HG02642 (cell line): ENCODE measurements around the gene KMT5B.
A peak's percentile ranks its signal among the peaks of the same experiment; 100 is the strongest.
"Not testable (repeated sequence)": the region's sequence is repeated elsewhere in the genome, so short reads cannot be mapped to it uniquely, and the experiment has no call there.

Experiments
- ATAC-seq: cut with Tn5 transposase; IDR thresholded peaks from one replicate; pipeline ENCODE4 v1.9.1; 2021; ENCODE audit warnings: mild to moderate bottlenecking; ENCODE audit not compliant: unreplicated experiment, poor library complexity

KMT5B gene

DNA sequence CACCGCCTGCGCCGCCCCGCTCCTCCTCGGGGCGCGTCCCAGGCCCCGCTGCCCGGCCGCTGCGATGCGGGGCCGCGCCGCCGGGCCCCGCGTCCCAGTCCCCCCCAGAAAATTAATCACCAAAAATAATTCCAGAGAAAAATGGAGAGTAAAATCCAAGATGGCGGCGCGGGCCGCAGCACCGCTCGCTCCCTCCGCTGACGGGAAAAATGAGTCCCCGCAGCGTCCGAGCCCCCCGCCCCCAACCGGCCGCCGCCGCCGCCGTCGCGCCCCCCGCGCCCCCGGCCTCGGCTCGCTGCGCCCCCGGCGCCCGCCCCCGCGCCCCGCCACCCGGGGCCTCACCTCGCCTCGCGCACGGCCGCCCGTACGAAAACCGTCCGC, at the start of gene KMT5B:
Gene KMT5B (minus strand): TSS at position 162 of the 381 bp plus-strand sequence. CDS start 23,220 bp downstream, outside the sequence.
- ATAC-seq = peak; percentile 31

GRCh38 chr11:68262544-68262827, 49.4 kb upstream of the KMT5B start:
- ATAC-seq = no peak

- no peak for ATAC-seq
Measured at GRCh38 chr11:68261749-68262543, 48.9 kb upstream of the KMT5B start.

DNA sequence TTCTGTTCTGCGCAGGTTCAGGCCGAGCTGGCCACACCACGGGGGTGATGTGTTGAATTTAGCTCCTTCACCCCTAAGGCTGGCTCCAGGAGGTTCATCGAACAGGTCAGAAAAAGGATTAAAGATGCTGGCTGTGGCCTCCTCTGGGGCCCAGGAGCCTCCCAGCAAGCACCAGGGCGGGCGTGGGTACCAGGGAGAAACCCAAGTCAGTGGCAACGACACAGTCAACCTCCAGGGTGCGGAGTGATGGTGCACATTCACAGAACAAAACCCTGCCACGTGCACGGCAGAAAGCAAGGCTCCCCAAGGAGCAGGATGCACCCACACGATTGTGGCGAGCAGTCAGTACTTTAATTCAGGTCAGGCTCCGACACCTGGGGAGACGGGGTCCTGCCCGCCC, 47.9 kb upstream of the KMT5B start:
- no peak for ATAC-seq

DNA sequence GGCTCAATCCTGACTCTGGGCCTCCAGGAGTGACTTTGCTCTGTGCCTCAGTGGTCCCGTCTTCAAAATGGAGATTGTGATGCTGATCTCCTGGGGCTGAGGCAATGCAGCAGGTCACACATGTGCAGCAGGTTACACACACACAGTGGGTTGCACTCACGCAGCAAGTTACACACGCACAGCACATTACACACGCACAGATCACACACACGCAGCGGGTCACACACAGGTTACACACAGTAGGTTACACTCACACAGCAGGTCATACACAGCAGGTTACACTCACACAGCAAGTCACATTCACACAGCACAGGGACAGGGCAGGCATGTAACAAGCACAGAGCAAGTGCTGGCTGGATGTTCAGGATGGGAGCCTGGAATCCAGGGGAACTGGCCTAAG, 47.4 kb upstream of the KMT5B start:
- no peak for ATAC-seq

- ATAC-seq = no peak
Measured at GRCh38 chr11:68259122-68259959, 46.2 kb upstream of the KMT5B start.

DNA sequence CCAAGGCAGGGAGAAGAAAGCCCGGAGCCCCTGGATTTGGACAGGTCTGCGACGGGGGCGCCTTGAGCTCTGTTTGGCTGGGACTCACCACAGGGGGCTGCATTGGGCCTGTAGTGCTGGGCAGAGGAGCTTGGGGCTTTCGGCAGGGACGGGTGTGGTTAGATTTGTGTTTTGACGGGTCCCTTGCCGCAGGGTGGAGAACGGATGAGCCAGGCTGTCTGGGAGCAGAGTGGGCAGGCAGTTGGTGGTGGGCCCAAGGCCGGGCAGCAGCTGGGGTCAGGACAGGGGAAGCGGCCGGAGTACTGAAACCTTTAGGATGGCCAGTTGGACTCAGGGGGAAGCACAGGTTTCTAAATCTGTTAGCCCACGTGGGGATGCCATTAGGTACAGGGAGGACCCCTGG, 45.3 kb upstream of the KMT5B start:
- ATAC-seq = no peak

DNA sequence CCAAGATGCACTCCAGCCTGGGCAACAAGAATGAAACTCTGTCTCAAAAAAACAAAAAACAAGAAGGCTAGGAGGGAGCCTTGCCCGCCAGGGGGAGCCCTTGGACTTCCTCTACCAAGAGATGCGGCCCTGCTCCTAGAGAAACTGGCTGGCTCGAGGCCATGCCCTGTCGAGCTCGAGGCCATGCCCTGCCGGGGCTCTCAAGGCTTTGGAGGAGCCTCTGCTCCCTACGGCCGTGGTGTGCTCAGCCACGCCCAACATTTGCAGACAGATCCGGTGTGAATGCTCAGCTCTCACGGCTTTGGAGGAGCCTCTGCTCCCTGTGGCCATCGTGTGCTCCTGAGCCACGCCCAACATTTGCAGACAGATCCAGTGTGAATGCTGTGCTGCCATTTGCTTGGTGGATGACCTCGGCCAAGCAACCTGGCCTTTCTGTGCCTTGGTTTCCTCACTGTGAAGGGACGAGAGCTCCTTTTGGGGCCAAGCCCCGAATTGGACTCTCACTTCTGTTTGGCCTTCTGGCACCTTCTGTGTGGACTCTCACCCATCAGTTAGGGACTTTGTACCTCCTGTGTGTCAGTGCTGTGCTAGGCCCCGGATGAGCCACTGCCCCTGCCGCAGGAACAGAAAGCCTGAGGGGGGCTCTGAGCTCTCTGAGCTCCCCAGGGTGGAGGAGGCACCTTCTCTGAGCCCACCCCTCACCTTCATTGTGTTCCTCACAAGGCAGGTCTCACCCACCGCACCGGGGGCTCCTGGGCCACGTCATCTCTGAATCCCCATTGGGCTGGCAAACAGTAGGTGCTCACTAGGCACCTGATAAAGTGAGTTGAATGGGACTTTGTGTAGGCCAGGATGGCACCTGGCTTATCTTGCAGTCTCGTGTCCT, 44.6 kb upstream of the KMT5B start:
- ATAC-seq = no peak

GRCh38 chr11:68256331-68256741, 43.2 kb upstream of the KMT5B start:
- no peak for ATAC-seq

GRCh38 chr11:68255526-68255925, 42.4 kb upstream of the KMT5B start:
- no peak for ATAC-seq

- ATAC-seq = no peak
Measured at GRCh38 chr11:68254421-68254820, 41.3 kb upstream of the KMT5B start.

GRCh38 chr11:68251765-68252164, 38.7 kb upstream of the KMT5B start:
- ATAC-seq = no peak

DNA sequence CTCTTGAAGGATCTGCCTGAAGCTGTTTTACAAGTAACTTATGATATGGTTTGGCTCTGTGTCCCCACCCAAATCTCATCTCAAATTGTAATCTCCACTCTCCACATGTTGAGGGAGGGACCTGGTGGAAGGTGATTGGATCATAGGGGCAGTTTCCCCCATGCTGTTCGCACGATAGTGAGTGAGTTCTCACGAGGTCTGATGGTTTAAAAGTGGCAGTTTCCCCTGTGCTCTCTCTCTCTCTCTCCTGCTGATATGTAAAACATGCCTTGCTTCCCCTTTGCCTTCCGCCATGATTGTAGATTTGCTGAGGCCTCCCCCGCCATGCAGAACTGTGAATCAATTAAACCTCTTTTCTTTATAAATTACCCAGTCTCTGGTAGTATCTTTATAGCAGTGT, 31.8 kb upstream of the KMT5B start:
- not testable (repeated sequence) for ATAC-seq

DNA sequence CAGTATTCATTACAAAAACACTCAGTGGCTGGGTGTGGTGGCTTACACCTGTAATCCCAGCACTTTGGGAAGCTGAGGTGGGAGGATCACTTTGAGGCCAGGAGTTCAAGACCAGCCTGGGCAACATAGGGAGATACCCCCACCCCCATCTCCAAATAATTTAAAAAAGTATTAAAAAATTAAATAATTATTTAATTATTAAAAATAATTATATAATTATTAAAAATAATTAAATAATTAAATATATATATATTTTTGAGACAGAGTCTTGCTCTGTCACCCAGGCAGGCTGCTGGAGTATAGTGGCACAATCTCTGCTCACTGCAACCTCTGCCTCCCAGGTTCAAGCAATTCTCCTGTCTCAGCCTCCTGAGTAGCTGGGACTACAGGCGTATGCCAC, 30.8 kb upstream of the KMT5B start:
- ATAC-seq = not testable (repeated sequence)

DNA sequence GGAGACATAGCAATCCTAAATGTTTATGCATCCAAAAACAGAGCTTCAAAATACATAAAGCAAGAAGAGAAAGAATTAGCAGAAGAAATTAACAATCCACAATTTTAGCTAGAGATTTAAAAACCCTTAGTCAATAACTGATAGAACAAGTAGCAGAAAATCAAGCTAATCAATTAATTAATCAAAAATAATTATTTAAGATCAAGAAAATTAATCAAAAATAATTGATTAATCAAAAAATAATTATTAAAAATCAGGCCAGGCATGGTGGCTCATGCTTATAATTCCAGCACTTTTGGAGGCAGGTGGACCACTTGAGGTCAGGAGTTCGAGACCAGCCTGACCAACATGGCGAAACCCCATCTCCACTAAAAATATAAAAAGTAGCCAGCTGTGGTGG, 29.5 kb upstream of the KMT5B start:
- no peak for ATAC-seq

- ATAC-seq = no peak
Measured at GRCh38 chr11:68231621-68232020, 18.5 kb upstream of the KMT5B start.

DNA sequence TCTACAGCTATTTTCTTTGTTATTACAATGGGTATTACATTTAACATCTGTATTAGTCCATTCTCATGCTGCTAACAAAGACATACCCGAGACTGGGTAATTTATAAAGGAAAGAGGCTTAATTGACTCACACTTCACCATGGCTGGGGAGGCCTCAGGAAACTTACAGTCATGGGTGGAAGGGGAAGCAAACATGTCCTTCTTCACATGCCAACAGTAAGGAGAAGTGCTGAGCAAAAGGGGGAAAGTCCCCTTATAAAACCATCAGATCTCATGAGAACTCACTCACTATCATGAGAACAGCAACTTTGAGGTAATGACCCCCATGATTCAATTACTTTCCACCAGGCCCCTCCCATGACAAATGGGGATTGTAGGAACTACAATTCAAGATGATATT, 16.5 kb upstream of the KMT5B start:
- no peak for ATAC-seq

- no peak for ATAC-seq
Measured at GRCh38 chr11:68226421-68226820, 13.3 kb upstream of the KMT5B start.

DNA sequence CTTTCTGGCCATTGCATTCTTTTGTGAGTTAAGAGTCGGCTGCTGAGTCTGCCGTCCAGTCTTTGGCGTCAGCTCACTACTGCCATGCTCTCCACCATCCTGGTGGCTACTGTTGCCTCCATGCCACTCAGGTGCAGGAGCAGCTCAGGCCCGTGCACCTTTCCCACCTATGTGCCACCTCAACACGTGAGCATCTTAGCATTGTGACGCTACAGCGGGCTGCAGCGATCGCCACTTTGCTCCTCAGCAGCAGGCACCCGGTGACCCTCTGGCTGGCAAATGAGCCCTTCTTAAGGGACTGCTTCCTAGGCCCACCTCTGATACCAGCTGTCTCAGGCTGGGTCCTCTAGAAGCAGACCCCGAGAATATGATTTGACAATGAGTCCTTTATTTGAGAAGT, 11.5 kb upstream of the KMT5B start:
- no peak for ATAC-seq

GRCh38 chr11:68223275-68223674, 10.2 kb upstream of the KMT5B start:
- no peak for ATAC-seq

- no peak for ATAC-seq
Measured at GRCh38 chr11:68221406-68221805, 8.3 kb upstream of the KMT5B start.
